ENCODE measurements around the gene SPAG6. TPM values are rescaled to one million over a fixed set of nuclear protein-coding genes. Genes with fewer than 3 reads are reported as not detected.
"Not testable (repeated sequence)": the region's sequence is repeated elsewhere in the genome, so short reads cannot be mapped to it uniquely, and the experiment has no call there.

SPAG6 gene
- total RNA-seq, 4 donors from 2014 or later: 0.19 TPM; not detected in 3

- H3K27me3 ChIP-seq: no peaks in the 10 kb centered on the region
- WGBS: 96% methylated on average over 4 of the region's 4 CpGs
- no peak for DNase-seq (ENCODE audit: extremely low spot score)
- TF ChIP-seq, protein P1, sequence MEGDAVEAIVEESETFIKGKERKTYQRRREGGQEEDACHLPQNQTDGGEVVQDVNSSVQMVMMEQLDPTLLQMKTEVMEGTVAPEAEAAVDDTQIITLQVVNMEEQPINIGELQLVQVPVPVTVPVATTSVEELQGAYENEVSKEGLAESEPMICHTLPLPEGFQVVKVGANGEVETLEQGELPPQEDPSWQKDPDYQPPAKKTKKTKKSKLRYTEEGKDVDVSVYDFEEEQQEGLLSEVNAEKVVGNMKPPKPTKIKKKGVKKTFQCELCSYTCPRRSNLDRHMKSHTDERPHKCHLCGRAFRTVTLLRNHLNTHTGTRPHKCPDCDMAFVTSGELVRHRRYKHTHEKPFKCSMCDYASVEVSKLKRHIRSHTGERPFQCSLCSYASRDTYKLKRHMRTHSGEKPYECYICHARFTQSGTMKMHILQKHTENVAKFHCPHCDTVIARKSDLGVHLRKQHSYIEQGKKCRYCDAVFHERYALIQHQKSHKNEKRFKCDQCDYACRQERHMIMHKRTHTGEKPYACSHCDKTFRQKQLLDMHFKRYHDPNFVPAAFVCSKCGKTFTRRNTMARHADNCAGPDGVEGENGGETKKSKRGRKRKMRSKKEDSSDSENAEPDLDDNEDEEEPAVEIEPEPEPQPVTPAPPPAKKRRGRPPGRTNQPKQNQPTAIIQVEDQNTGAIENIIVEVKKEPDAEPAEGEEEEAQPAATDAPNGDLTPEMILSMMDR (IDR thresholded peaks at IDR 0.05): no peak
- TF ChIP-seq POLR2AphosphoS5 (IDR thresholded peaks at IDR 0.05) (no peak), POLR2A (IDR thresholded peaks at IDR 0.05; ENCODE audit: low read depth) (no peak), EP300 (IDR thresholded peaks at IDR 0.05) (no peak)
- intact Hi-C loops (cut with DNase I): no loop called here
- H3K4me3 ChIP-seq: no peak overlapping the region
- H3K9me3 ChIP-seq: no peaks in the 10 kb centered on the region
- H3K4me1 ChIP-seq: no peaks in the 10 kb centered on the region
- H3K27ac ChIP-seq (replicated peaks in 1 of 4): no peak overlapping the region
- no peaks in the 10 kb centered on the region for H3K36me3 ChIP-seq
Measured at GRCh38 chr10:22309180-22310000, 35.9 kb upstream of the SPAG6 start.

DNA sequence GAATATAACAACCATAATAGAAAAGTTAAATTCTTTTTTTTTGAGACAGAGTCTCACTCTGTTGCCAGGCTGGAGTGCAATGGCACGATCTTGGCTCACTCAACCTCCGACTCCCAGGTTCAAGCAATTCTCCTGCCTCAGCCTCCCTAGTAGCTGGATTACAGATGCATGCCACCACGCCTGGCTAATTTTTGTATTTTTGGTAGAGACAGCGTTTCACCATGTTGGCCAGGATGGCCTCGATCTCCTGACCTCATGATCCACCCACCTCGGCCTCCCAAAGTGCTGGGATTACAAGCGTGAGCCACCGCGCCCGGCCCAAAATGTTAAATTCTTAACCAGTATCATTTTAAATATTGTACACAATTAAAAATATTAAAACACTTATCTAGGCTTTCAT lies 35.3 kb upstream of the SPAG6 start:
- H3K4me1 ChIP-seq; H3K27me3 ChIP-seq; H3K36me3 ChIP-seq; H3K4me3 ChIP-seq; DNase-seq (ENCODE audit: extremely low spot score); H3K9me3 ChIP-seq; H3K27ac ChIP-seq (replicated peaks in 1 of 4); intact Hi-C loops (cut with DNase I): not testable (repeated sequence)
- WGBS: 95% methylated on average over 10 of the region's 10 CpGs

DNA sequence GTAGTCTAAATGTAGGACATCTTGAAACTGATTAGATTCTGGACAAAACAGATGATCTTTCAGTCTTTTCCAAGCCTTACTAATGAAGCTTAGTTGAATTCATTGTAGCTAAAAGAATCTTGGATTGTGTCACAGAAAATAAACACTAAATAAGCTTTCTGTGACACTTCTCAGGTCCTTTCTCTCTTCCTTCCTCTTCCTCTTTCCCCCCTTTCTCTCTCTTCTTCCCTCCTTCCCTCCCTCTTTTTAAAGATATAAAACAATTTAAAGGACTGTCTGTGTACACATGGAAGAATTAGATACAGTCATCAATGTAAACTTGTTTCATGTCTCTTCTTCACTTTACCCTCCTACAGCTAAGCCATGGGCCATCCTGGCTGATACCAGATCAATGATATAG lies 34.4 kb upstream of the SPAG6 start:
- no peak for TF ChIP-seq POLR2AphosphoS5 (IDR thresholded peaks at IDR 0.05)
- intact Hi-C loops (cut with DNase I): no loop called here
- no peak for DNase-seq (ENCODE audit: extremely low spot score)
- no peaks in the 10 kb centered on the region for H3K36me3 ChIP-seq
- no peak overlapping the region for H3K27ac ChIP-seq (replicated peaks in 1 of 4)
- no peaks in the 10 kb centered on the region for H3K9me3 ChIP-seq
- H3K4me3 ChIP-seq: no peak overlapping the region
- H3K27me3 ChIP-seq: no peaks in the 10 kb centered on the region
- peaks cover 8 to 10% (median 9%) of the 10 kb centered on the region in 4 donors for H3K4me1 ChIP-seq

DNA sequence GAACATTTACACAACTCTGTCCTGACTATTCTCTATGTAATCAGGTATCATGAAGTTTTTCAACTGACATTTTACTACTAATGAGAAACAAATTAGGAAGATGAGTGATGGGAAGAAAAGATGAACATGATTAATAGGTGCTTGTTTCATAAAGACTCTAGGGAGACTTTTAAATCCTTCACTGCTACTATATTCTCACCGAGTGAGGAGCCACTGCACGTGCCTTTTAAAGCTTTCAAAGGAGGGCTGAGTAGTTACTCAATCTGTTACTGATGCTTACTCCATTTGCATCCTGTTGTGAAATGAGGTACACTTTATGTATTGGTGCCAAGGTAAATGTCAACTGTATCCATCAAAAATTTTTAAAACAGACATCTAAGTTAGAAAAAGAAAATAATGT lies 30.4 kb upstream of the SPAG6 start:
- WGBS: 67% methylated on average over 2 of the region's 2 CpGs
- Histone ChIP-seq H3K27ac (replicated peaks in 1 of 4) (no peak overlapping the region), H3K27me3 (no peaks in the 10 kb centered on the region), H3K9me3 (no peaks in the 10 kb centered on the region), H3K4me3 (peak overlapping the region in 1 of 4 donors; percentile 70), H3K36me3 (no peaks in the 10 kb centered on the region), H3K4me1 (peaks cover 25 to 41% (median 36%) of the 10 kb centered on the region in 4 donors)
- no peak for DNase-seq (ENCODE audit: extremely low spot score)
- intact Hi-C loops (cut with DNase I): loop anchor here (5.0 kb wide), 2 partner anchors 122 to 783 kb away; partner anchors contain the start of gene MLLT10
- TF ChIP-seq POLR2AphosphoS5 (IDR thresholded peaks at IDR 0.05): no peak
- TF ChIP-seq POLR2A (IDR thresholded peaks at IDR 0.05; ENCODE audit: low read depth): no peak
- TF ChIP-seq EP300 (IDR thresholded peaks at IDR 0.05): no peak
- TF ChIP-seq, protein P1 (IDR thresholded peaks at IDR 0.05): no peak

DNA sequence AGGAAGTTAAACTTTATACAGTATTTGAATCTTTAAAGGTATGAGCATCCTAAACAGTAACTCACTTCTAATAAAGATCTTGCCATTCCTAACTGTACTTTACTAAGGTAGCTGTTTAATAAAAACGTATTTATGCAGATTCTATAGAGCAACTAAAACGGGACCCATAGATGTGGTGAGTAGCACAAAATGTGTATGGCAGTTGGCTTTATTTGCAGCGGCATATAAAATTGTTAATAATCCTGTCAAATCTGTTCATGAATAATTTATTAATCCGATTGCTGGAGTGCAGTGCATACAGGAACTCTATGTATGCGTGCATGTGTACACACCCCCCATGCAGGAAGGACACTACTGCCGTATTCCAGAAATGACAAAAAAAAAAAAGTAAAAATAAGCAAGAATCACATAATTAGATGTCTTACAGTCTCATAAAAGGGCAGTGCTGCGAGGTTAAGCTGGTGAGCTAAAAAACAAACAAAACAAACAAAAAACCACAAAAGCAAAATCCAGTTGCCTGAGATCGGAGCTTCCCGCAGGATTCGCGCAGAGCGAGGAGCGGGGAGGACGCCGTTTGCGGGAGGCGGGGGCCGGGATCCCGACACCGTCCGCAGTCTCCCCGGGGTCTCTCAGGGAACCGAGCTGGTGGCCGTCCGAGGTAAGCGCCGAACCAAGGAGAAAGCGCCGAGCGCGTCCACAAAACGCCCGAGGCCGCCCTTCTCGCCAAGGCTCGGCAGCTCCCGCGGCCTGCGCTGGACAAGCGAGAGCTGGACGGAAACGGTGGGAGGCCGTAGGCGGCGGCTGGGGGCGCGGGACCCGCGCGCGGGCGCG lies 29.6 kb upstream of the SPAG6 start:
- Histone ChIP-seq H3K4me1 (peaks cover 28 to 45% (median 38%) of the 10 kb centered on the region in 4 donors), H3K36me3 (no peaks in the 10 kb centered on the region), H3K4me3 (peak overlapping the region; percentile 70 to 85 (median 82)), H3K9me3 (no peaks in the 10 kb centered on the region), H3K27ac (replicated peaks in 1 of 4) (peak overlapping the region; percentile 85 to 95 (median 94)), H3K27me3 (no peaks in the 10 kb centered on the region)
- DNase-seq (ENCODE audit: extremely low spot score): no peak
- TF ChIP-seq POLR2A (IDR thresholded peaks at IDR 0.05; ENCODE audit: low read depth): no peak
- TF ChIP-seq, protein P1 (IDR thresholded peaks at IDR 0.05): peak in 1 of 3 experiments; percentile 6
- intact Hi-C loops (cut with DNase I): loop anchor here (5.0 kb wide), 2 partner anchors 122 to 783 kb away; partner anchors contain the start of gene MLLT10
- WGBS: 1% methylated on average over 20 of the region's 53 CpGs
